Head of caudate nucleus (tissue), 42 donors: ENCODE data around the gene P2RX7.

ENCODE experiments used
- DNase-seq, 42 donors: peaks; one replicate each; pipeline versions ENCODE4 v3.0.0 to v3.0.0-alpha.2; 2020 to 2021; ENCODE audit warnings: mixed read lengths in 7 of 42
- intact Hi-C: fragments of 100-400 bp; cut with DNase I; formaldehyde crosslinking; loops from one replicate; pipeline ENCODE4 v1.15.0; 2022

The P2RX7 gene

DNA sequence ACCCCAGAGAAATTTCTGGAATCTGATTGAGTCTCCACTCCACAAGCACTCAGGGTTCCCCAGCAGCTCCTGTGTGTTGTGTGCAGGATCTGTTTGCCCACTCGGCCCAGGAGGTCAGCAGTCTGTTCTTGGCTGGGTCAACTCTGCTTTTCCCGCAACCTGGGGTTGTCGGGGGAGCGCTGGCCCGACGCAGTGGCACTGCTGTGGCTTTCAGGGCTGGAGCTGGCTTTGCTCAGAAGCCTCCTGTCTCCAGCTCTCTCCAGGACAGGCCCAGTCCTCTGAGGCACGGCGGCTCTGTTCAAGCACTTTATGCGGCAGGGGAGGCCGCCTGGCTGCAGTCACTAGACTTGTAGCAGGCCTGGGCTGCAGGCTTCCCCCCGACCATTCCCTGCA, 100.9 kb downstream of the P2RX7 start:
- DNase-seq = no peak

DNA sequence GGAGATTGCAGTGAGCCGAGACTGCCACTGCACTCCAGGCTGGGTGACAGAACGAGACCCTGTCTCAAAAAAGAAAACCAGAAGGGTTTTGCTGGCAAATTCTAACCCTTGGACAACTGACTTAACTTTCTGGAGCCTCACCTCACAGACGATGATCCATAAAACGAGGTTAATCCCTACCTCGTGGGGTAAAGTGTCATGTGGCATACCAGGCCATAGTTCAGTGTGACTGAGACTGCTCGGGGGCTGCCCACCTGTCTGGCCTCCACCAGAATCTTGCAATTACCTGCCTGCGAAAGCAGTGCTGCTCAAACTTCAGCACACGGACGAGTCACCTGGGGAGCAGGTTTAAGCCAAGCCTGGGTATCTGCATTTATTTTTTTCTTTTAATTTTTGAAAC, 104.1 kb downstream of the P2RX7 start:
- intact Hi-C loops = no loop called here
- DNase-seq = no peak

More for the DNA sequence above, 100.9 kb downstream of the P2RX7 start:
- intact Hi-C loops = no loop called here

DNA sequence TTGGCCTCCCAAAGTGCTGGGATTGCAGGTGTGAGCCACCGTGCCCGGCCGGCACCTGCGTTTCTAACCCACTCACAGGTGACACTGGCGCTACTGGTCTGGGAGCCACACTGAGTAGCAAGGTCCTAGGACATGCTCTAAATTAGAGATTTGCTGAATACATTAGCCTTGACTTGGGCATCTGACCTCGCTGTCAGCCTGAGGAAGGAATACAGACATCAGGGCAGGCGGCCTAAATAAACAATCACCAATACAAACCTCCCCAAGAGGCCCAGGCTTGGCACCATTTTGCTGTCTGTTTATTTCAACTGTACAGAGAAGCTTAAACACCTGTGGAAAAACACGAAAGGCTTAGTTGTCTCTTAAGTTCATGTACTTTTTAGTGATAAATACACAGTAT, 104.7 kb downstream of the P2RX7 start:
- intact Hi-C loops = no loop called here
- DNase-seq = no peak
